Measurements from ENCODE around the gene ZNF223.

The ZNF223 gene

DNA sequence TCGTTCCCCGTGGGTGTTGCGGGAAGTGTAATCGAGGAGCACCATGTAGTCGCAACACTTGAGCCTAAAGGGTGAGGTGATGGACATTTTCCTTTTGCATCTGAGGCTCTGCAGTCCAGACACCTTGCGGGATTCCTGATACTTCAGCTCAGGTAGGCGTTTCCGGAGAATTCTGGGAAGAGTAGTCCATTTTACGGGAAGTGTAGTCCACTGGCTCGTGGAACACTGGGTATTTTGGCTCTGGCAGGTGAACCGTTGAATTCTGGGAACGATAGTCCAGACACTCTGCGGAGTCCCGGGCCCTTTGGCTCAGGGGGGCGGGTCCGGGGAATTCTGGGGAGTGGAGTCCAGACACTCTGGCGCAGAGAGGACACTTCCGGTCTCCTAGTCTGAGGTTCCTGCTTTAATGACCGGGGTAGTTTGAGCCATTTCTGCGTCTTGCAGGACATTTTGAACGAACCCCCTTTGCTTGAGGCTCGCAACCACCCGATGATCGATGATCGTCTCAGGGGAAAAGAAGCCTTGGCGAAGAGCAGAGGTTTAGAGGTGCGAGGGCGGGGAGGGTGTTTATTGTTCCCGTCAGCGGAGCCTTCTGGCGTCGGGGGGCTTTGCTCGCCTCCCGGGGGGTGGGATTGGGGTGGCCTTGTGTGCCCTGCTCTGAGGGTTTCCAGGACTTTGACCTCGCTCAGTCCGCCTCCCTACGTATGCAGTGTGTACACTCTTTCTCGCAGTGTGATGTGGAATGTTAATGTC lies at the start of gene ZNF223:
Gene ZNF223 (plus strand): TSS at position 387 of the 753 bp plus-strand sequence. CDS start 3,141 bp downstream, outside the sequence.
- FAIRE-seq (peak; percentile 5), DNase-seq (ENCODE audit: low spot score) (peak; percentile 98)

GRCh38 chr19:44002212-44002565 lies 49.6 kb upstream of the ZNF223 start:
- no peak for FAIRE-seq
- DNase-seq (ENCODE audit: low spot score) = peak; percentile 4

DNA sequence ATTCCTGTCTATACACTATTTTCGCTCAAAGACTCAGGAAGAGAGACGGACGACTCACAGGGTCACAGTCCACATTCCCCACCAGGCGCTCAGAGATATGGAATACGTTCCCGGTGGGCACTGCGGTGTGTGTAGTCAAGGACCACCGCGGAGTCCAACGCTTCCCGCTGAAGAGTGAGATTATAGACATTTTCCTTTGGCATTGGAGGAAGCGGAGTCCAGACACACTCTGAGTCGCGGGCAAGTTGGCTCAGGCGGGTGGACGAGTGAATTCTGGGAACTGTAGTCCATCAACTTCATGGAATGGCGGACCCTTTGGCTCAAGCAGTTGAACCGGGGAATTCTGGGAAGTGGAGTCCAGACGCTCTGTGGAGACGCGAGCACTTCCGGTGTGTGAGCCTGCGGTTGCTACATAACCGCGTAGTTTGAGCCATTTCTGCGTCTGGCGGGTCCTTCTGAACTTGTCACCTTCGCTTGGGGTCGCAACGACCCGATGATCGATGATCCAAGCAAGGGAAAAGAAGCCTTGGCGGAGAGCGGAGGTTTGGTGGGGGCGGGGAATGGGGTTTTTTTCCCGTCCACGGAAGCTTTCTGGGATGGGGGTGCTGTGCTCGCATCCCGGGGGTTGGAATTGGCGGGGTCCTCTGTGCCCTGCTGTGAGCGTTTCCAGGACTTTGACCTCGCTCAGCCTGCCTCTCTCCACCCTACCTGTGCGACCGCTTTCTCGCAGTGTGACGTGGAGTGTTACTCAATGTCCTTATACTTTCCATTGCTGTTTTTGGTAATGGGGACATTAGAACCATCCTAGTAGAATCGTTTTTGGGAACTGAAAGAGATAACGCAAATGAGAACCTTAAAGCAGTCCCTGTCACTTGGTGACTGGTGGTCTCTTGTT lies 49.0 kb upstream of the ZNF223 start, which contains the start of gene ZNF230:
Gene ZNF230 (plus strand): TSS at position 392 of the 895 bp plus-strand sequence. CDS start 4,122 bp downstream, outside the sequence.
- DNase-seq (ENCODE audit: low spot score) = peak; percentile 94
- FAIRE-seq = no peak

DNA sequence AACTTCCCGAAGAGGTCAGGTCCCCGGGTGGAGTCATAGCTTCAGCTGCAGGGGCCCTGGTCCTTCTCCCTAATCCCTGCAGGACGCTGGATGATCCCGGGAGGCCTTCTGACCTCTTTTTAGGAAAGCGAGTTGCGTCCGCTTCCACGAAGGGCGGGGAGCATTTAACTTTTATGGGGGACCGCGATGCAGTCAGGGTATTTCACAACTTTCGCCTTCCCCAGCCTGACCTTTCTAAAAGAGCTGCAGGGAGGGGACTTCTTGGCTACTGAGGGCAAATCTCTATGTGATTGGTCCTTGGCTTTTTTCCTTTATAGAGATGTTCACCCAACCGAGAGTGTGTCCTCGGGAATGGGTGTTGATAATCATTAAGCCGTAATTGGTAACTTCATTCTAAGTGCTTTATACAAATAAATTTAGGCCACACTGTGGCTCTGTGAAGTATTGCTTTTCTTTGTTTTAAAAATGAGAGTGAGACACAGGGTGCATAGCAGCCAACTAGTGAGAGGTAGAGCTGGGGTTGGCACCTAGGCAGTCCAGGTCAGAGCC lies 48.3 kb upstream of the ZNF223 start:
- FAIRE-seq (no peak), DNase-seq (ENCODE audit: low spot score) (peak; percentile 25)

GRCh38 chr19:44005973-44006372 lies 45.9 kb upstream of the ZNF223 start:
- no peak for DNase-seq (ENCODE audit: low spot score)
- FAIRE-seq = no peak

GRCh38 chr19:44007473-44007872 lies 44.4 kb upstream of the ZNF223 start:
- no peak for FAIRE-seq
- no peak for DNase-seq (ENCODE audit: low spot score)

DNA sequence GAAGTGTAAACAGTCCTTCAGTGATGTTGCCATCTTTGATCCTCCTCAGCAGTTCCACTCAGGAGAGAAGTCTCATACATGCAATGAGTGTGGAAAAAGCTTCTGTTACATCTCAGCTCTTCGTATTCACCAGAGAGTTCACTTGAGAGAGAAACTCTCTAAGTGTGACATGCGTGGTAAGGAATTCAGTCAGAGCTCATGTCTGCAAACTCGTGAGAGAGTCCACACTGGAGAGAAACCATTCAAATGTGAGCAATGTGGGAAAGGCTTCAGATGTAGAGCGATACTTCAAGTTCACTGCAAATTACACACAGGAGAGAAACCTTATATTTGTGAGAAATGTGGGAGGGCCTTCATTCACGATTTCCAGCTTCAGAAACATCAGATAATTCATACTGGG lies 41.4 kb upstream of the ZNF223 start:
- DNase-seq (ENCODE audit: low spot score) (no peak), FAIRE-seq (no peak)

DNA sequence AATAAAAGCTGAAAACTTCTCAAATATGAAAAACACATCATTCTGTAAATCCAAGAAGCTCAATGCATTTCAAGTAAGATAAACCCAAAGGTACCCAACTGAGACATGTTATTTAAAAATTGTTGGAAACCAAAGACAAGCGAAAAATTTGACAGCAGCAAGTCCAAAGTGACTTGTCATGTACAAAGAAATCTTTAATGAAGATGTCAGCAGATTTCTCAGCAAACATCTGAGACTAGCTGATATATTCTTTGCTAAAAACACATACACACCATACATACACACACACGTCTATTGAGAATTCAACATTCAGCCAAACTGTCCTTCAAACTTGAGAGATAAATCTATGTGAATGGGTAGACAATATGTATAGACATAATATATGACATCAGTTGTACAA lies 32.3 kb upstream of the ZNF223 start:
- FAIRE-seq = no peak
- DNase-seq (ENCODE audit: low spot score) = no peak

GRCh38 chr19:44021221-44021620 lies 30.6 kb upstream of the ZNF223 start:
- FAIRE-seq = no peak
- no peak for DNase-seq (ENCODE audit: low spot score)

DNA sequence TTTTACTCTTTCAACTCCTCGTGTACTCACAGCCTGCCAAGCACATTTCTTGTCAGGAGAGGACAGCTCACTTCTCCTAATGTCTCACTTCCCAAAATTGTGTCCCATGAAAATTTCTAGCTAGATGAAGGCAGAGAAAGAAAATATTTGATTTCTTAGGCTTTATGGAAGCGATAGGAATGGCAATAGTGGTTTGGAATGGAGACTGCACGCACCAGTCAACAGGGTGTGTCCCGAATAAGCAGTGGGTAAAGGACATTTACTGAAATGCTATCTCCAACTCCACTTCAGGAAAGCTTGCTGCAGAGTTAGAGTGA lies 27.0 kb upstream of the ZNF223 start:
- FAIRE-seq (no peak), DNase-seq (ENCODE audit: low spot score) (peak; percentile 4)

DNA sequence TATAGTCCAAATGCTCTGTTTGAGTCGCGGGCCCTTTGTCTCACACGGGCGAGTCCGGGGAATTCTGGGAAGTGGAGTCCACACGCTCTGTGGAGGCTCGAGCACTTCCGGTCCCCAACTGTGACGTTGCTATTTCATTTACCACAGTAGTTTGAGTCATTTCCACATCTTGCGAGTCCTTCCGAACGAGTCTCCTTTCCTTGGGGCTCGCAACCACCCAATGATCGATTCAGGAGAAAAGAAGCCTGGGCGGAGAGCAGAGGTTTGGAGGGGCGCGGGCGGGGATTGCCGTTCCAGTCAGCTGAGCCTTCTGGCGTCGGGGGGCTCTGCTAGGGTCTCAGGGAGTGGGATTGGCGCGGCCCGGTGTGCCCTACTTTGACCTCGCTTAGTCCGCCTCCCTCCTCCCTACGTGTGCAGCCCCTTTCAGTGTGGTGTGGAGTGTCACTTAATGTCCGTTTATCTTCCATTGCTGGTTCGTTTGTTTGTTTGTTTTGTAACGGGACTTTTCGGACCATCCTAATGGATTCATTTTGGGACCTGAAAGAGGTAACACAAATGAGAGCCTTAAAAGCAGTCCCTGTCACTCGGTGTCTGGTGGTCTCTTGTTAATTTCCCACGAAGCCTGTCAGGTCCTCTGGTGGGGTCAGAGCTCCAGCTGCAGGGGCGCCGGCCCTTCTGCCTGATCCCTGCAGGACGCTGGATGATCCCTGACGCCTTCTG lies 26.5 kb upstream of the ZNF223 start, which contains the start of gene ZNF222:
Gene ZNF222 (plus strand): TSS at position 163 of the 720 bp plus-strand sequence. CDS start 58 bp downstream, at position 221.
- no peak for FAIRE-seq

DNA sequence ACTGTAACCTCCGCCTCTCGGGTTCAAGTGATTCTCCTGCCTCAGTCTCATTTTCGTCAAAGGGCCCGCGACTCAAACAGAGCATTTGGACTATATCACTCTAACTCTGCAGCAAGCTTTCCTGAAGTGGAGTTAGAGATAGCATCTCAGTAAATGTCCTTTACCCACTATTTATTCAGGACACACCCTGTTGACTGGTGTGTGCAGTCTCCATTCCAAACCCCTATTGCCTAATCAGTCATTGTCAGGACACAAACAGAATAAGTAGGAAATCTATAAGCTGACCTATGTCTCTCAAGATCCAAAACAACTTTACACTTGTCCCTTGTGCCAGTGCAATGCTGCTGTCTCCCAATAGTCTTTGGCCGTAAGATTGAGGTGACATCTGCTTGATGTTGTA lies 25.2 kb upstream of the ZNF223 start:
- DNase-seq (ENCODE audit: low spot score) = no peak
- FAIRE-seq = no peak

More for the DNA sequence above, 26.5 kb upstream of the ZNF223 start, which contains the start of gene ZNF222:
- DNase-seq (ENCODE audit: low spot score) = peak; percentile 79

- no peak for DNase-seq (ENCODE audit: low spot score)
- FAIRE-seq = no peak
These were observed 19.7 kb upstream of the ZNF223 start for GRCh38 chr19:44032001-44032610.

DNA sequence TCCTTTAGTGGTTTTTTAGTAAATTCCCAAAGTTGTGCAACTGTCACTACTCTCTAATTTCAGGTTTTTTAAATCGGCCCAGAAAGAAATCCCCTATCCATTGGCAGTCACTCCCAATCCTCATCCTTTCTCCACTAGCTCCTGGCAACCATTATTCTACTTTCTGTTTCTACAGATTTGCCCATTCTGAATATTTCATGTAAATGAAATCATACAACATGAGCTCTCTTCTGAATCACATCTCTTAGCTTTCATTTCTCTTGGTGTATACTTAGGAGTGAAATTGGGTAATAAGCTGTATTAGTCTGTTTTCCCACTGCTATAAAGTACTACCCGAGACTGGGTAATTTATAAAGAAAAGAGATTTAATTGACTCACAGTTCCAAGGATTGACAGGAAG lies 9.7 kb upstream of the ZNF223 start:
- FAIRE-seq (no peak), DNase-seq (ENCODE audit: low spot score) (no peak)

DNA sequence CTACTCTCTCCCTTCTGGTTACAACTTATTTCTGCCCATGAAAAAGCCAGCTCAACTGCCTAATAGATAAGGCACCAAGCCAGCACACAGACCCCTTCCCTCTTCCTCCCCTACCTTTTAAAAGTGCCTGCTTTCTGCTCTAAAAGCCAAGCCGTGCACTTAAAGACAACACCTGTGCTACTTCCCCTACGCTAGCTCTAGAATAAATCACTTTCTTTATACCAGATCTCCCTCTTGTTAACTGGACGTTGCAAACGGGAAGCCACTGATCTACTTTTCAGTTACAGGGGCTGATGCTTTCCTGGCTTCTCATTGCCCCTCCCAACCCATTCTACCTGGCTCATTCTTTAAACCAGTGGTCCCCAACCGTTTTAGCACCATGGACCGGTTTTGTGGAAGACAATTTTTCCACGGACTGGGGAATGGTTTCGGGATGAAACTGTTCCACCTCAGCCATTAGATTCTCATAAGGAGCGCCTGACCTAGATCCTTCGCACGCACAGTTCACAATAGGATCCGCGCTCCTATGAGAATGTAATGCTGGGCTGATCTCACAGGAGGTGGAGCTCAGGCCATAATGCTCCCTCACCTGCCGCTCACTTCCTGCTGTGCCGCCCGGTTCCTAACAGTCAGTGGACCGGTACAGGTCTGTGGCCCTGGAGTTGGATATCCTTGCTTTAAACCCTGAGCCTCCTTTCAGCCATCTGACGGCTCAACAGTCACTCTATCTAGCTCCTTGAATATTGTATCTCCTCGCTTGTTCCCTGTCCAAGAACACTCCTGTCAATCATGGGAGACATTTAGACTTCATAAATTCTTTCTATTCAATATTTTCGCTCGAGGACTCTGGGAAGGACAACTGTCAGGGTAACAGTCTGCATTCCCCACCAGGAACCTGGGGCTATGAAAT lies 841 bp upstream of the ZNF223 start:
- DNase-seq (ENCODE audit: low spot score) (no peak), FAIRE-seq (no peak)

- FAIRE-seq = no peak
- no peak for DNase-seq (ENCODE audit: low spot score)
These were observed 4.0 kb downstream of the ZNF223 start for GRCh38 chr19:44055870-44056269.

DNA sequence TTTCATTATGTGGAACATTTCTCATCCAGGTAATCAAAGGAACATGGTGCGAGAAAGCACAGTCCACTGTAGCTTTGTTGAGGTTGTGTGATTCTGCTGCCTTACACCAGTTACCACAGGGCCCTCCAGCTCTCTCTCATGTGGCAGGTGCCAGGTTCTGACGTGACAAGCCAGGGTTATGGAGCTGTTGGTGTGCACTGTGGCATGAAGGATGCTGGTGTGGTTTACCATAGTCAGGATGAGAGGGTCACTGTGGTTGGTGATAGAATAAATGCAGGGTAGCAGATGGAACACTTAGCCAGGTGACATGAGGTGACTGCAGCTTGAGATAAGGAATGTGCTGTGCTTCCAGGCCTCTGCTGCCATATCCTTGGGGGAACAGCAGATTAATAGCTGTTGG lies 7.4 kb downstream of the ZNF223 start:
- FAIRE-seq (no peak), DNase-seq (ENCODE audit: low spot score) (no peak)

DNA sequence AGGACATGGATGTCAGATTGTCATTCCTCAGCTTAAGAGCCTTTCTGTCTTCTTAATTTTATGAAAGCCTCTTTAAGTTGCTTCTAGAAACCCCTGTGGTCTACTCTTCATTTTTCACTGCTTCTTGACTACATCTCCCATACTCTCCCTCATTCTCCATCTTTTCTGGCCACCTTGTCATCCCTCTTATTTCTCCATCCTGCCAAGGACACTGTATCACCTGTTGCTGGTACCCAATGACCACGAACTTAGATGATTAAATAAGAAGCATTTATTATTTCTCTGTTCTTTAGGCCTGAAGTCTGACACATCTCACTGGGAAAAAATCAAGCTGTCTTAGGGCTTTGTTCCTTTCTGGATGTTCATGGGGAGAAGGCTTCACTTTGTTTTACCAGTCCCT lies 9.2 kb downstream of the ZNF223 start:
- DNase-seq (ENCODE audit: low spot score) (no peak), FAIRE-seq (no peak)

DNA sequence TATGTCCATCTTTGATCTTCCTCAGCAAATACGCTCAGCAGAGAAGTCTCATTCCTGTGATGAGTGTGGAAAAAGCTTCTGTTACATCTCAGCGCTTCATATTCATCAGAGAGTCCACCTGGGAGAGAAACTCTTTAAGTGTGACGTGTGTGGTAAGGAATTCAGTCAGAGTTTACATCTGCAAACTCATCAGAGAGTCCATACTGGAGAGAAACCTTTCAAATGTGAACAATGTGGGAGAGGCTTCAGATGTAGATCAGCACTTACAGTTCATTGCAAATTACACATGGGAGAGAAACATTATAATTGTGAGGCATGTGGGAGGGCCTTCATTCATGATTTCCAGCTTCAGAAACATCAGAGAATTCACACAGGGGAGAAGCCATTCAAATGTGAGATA lies 14.5 kb downstream of the ZNF223 start:
- no peak for DNase-seq (ENCODE audit: low spot score)
- no peak for FAIRE-seq

GRCh38 chr19:44069415-44069814 lies 17.6 kb downstream of the ZNF223 start:
- FAIRE-seq (no peak), DNase-seq (ENCODE audit: low spot score) (no peak)
